HepG2 (cell line): ENCODE results near the gene GPN2. TPM values are rescaled to one million over a fixed set of nuclear protein-coding genes. Genes with fewer than 3 reads are reported as not detected.

Source experiments
- ATAC-seq: fragments of 200-7000 bp; cut with Tn5 transposase; 3 replicates; pipeline ENCODE4 v1.9.1; 2020; ENCODE audit warnings: mild to moderate bottlenecking, moderate library complexity
- BruUV-seq: library from RNA; stranded (reverse); fragments of 400-500 nt; replicated peaks from 2 replicates; lab custom pipeline; 2021; lab: Mats Ljungman, UMichigan
- CTCF ChIA-PET: fragments of 300-600 bp; formaldehyde crosslinking; extraction: SDS; loops from one replicate; lab custom pipeline; 2021; ENCODE audit warnings: low total read pairs, inconsistent platforms, low intra/inter-chr PET ratio; lab: Yijun Ruan, JAX
- POLR2A ChIA-PET: fragments of 350-600 bp; sonication (Branson Sonifier 250); formaldehyde crosslinking; loops from one replicate; lab custom pipeline; 2020; ENCODE audit warnings: antibody characterized with exemption, inconsistent platforms; lab: Yijun Ruan, JAX
- DNase-seq: peaks from one replicate; pipeline ENCODE4 v3.0.0-alpha.2; 2015; ENCODE audit warnings: low spot score
- FAIRE-seq: peaks from 3 replicates; lab custom pipeline; 2011; peaks lifted over from hg19 to GRCh38; lab: Jason Lieb, UNC
- H2AFZ ChIP-seq: one replicate; pipeline ENCODE4 v1.6.1; 2011; ENCODE audit warnings: low read length, inconsistent platforms
- H3K27ac ChIP-seq: fragments of 300-600 bp; 3 replicates; pipeline ENCODE4 v1.8.0; 2011; ENCODE audit warnings: mixed run types, mild to moderate bottlenecking, mixed read lengths, low read length, inconsistent platforms; ENCODE audit not compliant: insufficient read depth; ENCODE audit errors: extremely low read length
- H3K27me3 ChIP-seq, 2 experiments: fragments of 200-600 bp in 1 of 2; 2 replicates in 1 of 2; 3 replicates in 1 of 2; pipeline versions ENCODE4 v1.6.0 to v1.8.0; 2011; ENCODE audit warnings: low read length in 2 of 2, mild to moderate bottlenecking in 2 of 2, moderate library complexity in 2 of 2, inconsistent platforms in 1 of 2; ENCODE audit not compliant: insufficient read depth in 2 of 2, control insufficient read depth in 1 of 2
- H3K36me3 ChIP-seq, 2 experiments: fragments of 200-600 bp in 1 of 2; replicated peaks in 1 of 2; 2 replicates in 1 of 2; 3 replicates in 1 of 2; pipeline versions ENCODE4 v1.5.1 to v1.8.0; 2011; ENCODE audit warnings: low read length in 2 of 2, inconsistent platforms in 1 of 2; ENCODE audit not compliant: insufficient read depth in 2 of 2, control insufficient read depth in 1 of 2
- H3K4me1 ChIP-seq: 2 replicates; pipeline ENCODE4 v1.5.1; 2012; ENCODE audit warnings: low read length, inconsistent platforms; ENCODE audit not compliant: insufficient read depth
- H3K4me2 ChIP-seq: 2 replicates; pipeline ENCODE4 v1.6.0; 2011; ENCODE audit warnings: low read depth, low read length, inconsistent platforms
- H3K4me3 ChIP-seq, 3 experiments: fragments of 200-600 bp in 1 of 3; sonication (generic), shearing (Covaris generic) in 1 of 3; replicated peaks in 1 of 3; 2 replicates each; pipeline ENCODE4 v1.5.1; 2011 to 2016; ENCODE audit warnings: low read length in 3 of 3, inconsistent platforms in 2 of 3, low read depth in 2 of 3, mild to moderate bottlenecking in 2 of 3, control low read depth in 1 of 3, mixed read lengths in 1 of 3; ENCODE audit not compliant: insufficient read depth in 1 of 3
- H3K79me2 ChIP-seq: one replicate; pipeline ENCODE4 v1.6.1; 2011; ENCODE audit warnings: low read length, inconsistent platforms; ENCODE audit not compliant: insufficient read depth
- H3K9ac ChIP-seq: 2 replicates; pipeline ENCODE4 v1.6.0; 2011; ENCODE audit warnings: mild to moderate bottlenecking, low read depth, low read length, inconsistent platforms; ENCODE audit not compliant: insufficient read depth
- H3K9me3 ChIP-seq: 2 replicates; pipeline ENCODE4 v1.5.1; 2012; ENCODE audit warnings: mild to moderate bottlenecking, low read length
- H4K20me1 ChIP-seq: 2 replicates; pipeline ENCODE4 v1.6.0; 2011; ENCODE audit warnings: inconsistent platforms, mild to moderate bottlenecking, low read length, moderate library complexity; ENCODE audit not compliant: insufficient read depth
- CBFB ChIP-seq: sonication (generic); formaldehyde crosslinking; IDR thresholded peaks from 2 replicates; pipeline ENCODE4 v1.4.0; 2020; ENCODE audit warnings: missing genetic modification reagents
- CEBPZ ChIP-seq: IDR thresholded peaks from 2 replicates; pipeline ENCODE4 v1.6.1; 2012; ENCODE audit warnings: low read length, improper control_type of control experiment
- DBP ChIP-seq: sonication (generic); formaldehyde crosslinking; IDR thresholded peaks from 2 replicates; pipeline ENCODE4 v1.4.0; 2020; ENCODE audit warnings: missing genetic modification reagents; ENCODE audit errors: not compliant biosample characterization
- DNMT3B ChIP-seq: conservative IDR thresholded peaks from 2 replicates; pipeline ENCODE4 v1.6.1; 2016; ENCODE audit warnings: missing biosample characterization, control low read depth
- EED ChIP-seq: sonication (generic); formaldehyde crosslinking; IDR thresholded peaks from 2 replicates; pipeline ENCODE4 v1.5.0; 2020; ENCODE audit warnings: mild to moderate bottlenecking, missing genetic modification reagents
- KLF16 ChIP-seq, 2 experiments: sonication (generic) in 1 of 2; formaldehyde crosslinking in 1 of 2; IDR thresholded peaks; 2 replicates each; pipeline versions ENCODE4 v1.6.1 to v1.8.0; 2016 to 2023; ENCODE audit warnings: missing genetic modification reagents in 2 of 2, missing compliant biosample characterization in 1 of 2
- KMT2A ChIP-seq: sonication (generic); formaldehyde crosslinking; IDR thresholded peaks from 2 replicates; pipeline ENCODE4 v1.4.0; 2020; ENCODE audit warnings: missing genetic modification reagents
- MXI1 ChIP-seq: IDR thresholded peaks from 3 replicates; pipeline ENCODE4 v1.6.1; 2012; ENCODE audit warnings: low read depth, low read length, inconsistent platforms, borderline replicate concordance
- PATZ1 ChIP-seq: sonication (generic); formaldehyde crosslinking; IDR thresholded peaks from 2 replicates; pipeline ENCODE4 v1.4.0; 2020; ENCODE audit warnings: missing genetic modification reagents
- SMC3 ChIP-seq: IDR thresholded peaks from 2 replicates; pipeline ENCODE4 v1.6.1; 2011; ENCODE audit warnings: low read length, improper control_type of control experiment
- ZNF12 ChIP-seq: sonication (generic); formaldehyde crosslinking; IDR thresholded peaks from 2 replicates; pipeline ENCODE4 v1.5.0; 2020; ENCODE audit warnings: missing genetic modification reagents
- ZNF569 ChIP-seq: sonication (generic); formaldehyde crosslinking; IDR thresholded peaks from 2 replicates; pipeline ENCODE4 v1.5.0; 2020; ENCODE audit warnings: mild to moderate bottlenecking, missing genetic modification reagents, moderate library complexity, borderline replicate concordance
- ZNF724P ChIP-seq: sonication (generic); formaldehyde crosslinking; IDR thresholded peaks from 2 replicates; pipeline ENCODE4 v1.8.0; 2022; ENCODE audit warnings: missing genetic modification reagents, borderline replicate concordance
- ZSCAN9 ChIP-seq: IDR thresholded peaks from 2 replicates; pipeline ENCODE4 v1.6.1; 2016; ENCODE audit warnings: borderline replicate concordance
- WGBS: methylation state at CpG from one replicate; pipeline ENCODE4 v1.1.6; 2017; ENCODE audit warnings: low lambda C conversion rate; 5-methylcytosine and 5-hydroxymethylcytosine counted together
- in situ Hi-C: cut with HindIII; loops from 2 replicates; pipeline ENCODE4 v1.10.0; 2017; ENCODE audit warnings: low pct_unique_long_range_greater_than_20kb; ENCODE audit not compliant: extremely low pct_ligation_motif_present
- intact Hi-C: fragments of 100-400 bp; cut with micrococcal nuclease; formaldehyde crosslinking; loops from one replicate; pipeline ENCODE4 v1.10.0; 2022; ENCODE audit not compliant: unreplicated experiment
- polyA plus RNA-seq, 8 experiments: library from polyadenylated mRNA; depleted of rRNA in 3 of 8; stranded (reverse) in 7 of 8; unstranded in 1 of 8; fragments of >200 nt; fragmentation: Illumina TruSeq in 4 of 8; extraction: Trizol in 4 of 8; gene quantifications; 2 replicates each; pipeline versions ENCODE4 v1.2.1 to v1.2.3, GENCODE V29; 2011 to 2016; ENCODE audit warnings: low read depth in 4 of 8, missing spikeins in 1 of 8, mixed read lengths in 1 of 8; ENCODE audit not compliant: insufficient read depth in 1 of 8
- total RNA-seq, 5 experiments: library from RNA; depleted of rRNA; stranded (reverse); fragments of >200 nt; fragmentation: Illumina TruSeq; extraction: Trizol; gene quantifications; 2 replicates each; pipeline ENCODE4 v1.2.3, GENCODE V29; 2016; ENCODE audit warnings: low read depth in 1 of 5
- TF ChIP-seq, protein P1 (sequence below): IDR thresholded peaks from 2 replicates; pipeline ENCODE4 v1.6.1; 2016; ENCODE audit warnings: mild to moderate bottlenecking, missing biosample characterization, missing genetic modification reagents
- TF ChIP-seq, protein P2 (sequence below): sonication (generic); formaldehyde crosslinking; IDR thresholded peaks from 2 replicates; pipeline ENCODE4 v1.4.0; 2020; ENCODE audit warnings: low read depth, mild to moderate bottlenecking, missing genetic modification reagents

Gene GPN2
- total and polyA plus RNA-seq, 2 of the 13 experiments (the other 11 are each of a cell fraction or from before 2014, with no cell fraction given), result 19.3 to 38.9 TPM

GRCh38 chr1:26922431-26922729, 32.3 kb upstream of the GPN2 start:
- WGBS, result 12% methylated on average over 6 of the region's 6 CpGs
- H2AFZ ChIP-seq, result no peak overlapping the region
- H3K9me3 ChIP-seq, result no peaks in the 10 kb centered on the region
- POLR2A ChIA-PET, result interaction anchor here (1.4 to 2.4 kb wide), 4 partner anchors 9 to 22 kb away, joined by 5 to 24 read pairs (median 10); partner anchors contain the start of gene NR0B2
- H3K4me1 ChIP-seq, result peaks cover 51% of the 10 kb centered on the region
- peak overlapping the region; percentile 77 for H3K27ac ChIP-seq
- peak overlapping the region; percentile 97 for H3K4me2 ChIP-seq
- H3K9ac ChIP-seq, result peak overlapping the region; percentile 94
- in situ Hi-C loops (no loop called here), intact Hi-C loops (no loop called here)
- peak overlapping the region; percentile 64 to 98 (median 82) for H3K4me3 ChIP-seq
- TSS peak; percentile 68 for BruUV-seq
- peaks cover 4% of the 10 kb centered on the region; the same call in 1 of the 2 replicates for H4K20me1 ChIP-seq
- peaks cover 41% of the 10 kb centered on the region for H3K79me2 ChIP-seq
- H3K27me3 ChIP-seq, result no peaks in the 10 kb centered on the region; a peak in 1 of 5 replicates
- peaks cover 10 to 24% of the 10 kb centered on the region in 2 experiments for H3K36me3 ChIP-seq
- FAIRE-seq (no peak), DNase-seq (no peak), ATAC-seq (no peak)
- CTCF ChIA-PET, result no interaction called here
- 0 out of 2 replicates have a peak, but pooled peaks have one; percentile 32 for TF ChIP-seq ZNF12 (CRISPR knock-in tag)
- no peak for TF ChIP-seq ZNF569 (CRISPR knock-in tag)
- no peak for TF ChIP-seq KMT2A (CRISPR knock-in tag)
- TF ChIP-seq, protein P1, sequence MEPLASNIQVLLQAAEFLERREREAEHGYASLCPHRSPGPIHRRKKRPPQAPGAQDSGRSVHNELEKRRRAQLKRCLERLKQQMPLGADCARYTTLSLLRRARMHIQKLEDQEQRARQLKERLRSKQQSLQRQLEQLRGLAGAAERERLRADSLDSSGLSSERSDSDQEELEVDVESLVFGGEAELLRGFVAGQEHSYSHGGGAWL (CRISPR knock-in tag), result no peak
- no peak for TF ChIP-seq CEBPZ
- no peak for TF ChIP-seq KLF16 (CRISPR knock-in tag; IDR thresholded peaks at IDR 0.05)
- TF ChIP-seq, protein P2, sequence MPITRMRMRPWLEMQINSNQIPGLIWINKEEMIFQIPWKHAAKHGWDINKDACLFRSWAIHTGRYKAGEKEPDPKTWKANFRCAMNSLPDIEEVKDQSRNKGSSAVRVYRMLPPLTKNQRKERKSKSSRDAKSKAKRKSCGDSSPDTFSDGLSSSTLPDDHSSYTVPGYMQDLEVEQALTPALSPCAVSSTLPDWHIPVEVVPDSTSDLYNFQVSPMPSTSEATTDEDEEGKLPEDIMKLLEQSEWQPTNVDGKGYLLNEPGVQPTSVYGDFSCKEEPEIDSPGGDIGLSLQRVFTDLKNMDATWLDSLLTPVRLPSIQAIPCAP (CRISPR knock-in tag), result 0 out of 2 replicates have a peak, but pooled peaks have one; percentile 52
- no peak for TF ChIP-seq EED (CRISPR knock-in tag)
- TF ChIP-seq ZNF724P, result no peak
- no peak for TF ChIP-seq PATZ1 (CRISPR knock-in tag)
- TF ChIP-seq SMC3, result no peak
- 0 out of 3 replicates have a peak, but pooled peaks have one; percentile 7 for TF ChIP-seq MXI1
- TF ChIP-seq DNMT3B (CRISPR knock-in tag), result no peak
- TF ChIP-seq DBP (CRISPR knock-in tag), result no peak
- no peak for TF ChIP-seq ZSCAN9 (CRISPR knock-in tag)
- TF ChIP-seq CBFB (CRISPR knock-in tag), result no peak
